SJCRH30 (cell line): Measurements from ENCODE around the gene CACNA1G. TPM values are rescaled to one million over a fixed set of nuclear protein-coding genes. Genes with fewer than 3 reads are reported as not detected.

ENCODE experiments used
- DNase-seq, 2 experiments: peaks; one replicate each; pipeline ENCODE4 v3.0.0-alpha.2; 2015 to 2020
- H3K27ac ChIP-seq: fragments of 250-450 bp; sonication (Bioruptor Pico); 2 replicates; pipeline ENCODE4 v1.5.1; 2020; ENCODE audit warnings: mild to moderate bottlenecking, moderate library complexity
- H3K27me3 ChIP-seq: fragments of 250-450 bp; sonication (Bioruptor Pico); 2 replicates; pipeline ENCODE4 v1.5.1; 2020; ENCODE audit warnings: mild to moderate bottlenecking, moderate library complexity
- H3K36me3 ChIP-seq: fragments of 250-450 bp; sonication (Bioruptor Pico); 2 replicates; pipeline ENCODE4 v1.5.1; 2020; ENCODE audit warnings: mild to moderate bottlenecking, moderate library complexity
- H3K4me1 ChIP-seq: fragments of 250-450 bp; sonication (Bioruptor Pico); 2 replicates; pipeline ENCODE4 v1.5.1; 2020; ENCODE audit warnings: mild to moderate bottlenecking, moderate library complexity
- H3K4me3 ChIP-seq: fragments of 250-450 bp; sonication (Bioruptor Pico); 2 replicates; pipeline ENCODE4 v1.5.1; 2020; ENCODE audit warnings: mild to moderate bottlenecking, moderate library complexity
- H3K9me3 ChIP-seq: fragments of 250-450 bp; sonication (Bioruptor Pico); replicated peaks from 2 replicates; pipeline ENCODE4 v1.5.1; 2020; ENCODE audit warnings: mild to moderate bottlenecking, moderate library complexity
- total RNA-seq: library from RNA; depleted of rRNA; stranded (reverse); fragments of >200 nt; shearing (Covaris generic); gene quantifications from 2 replicates; pipeline ENCODE4 v1.2.3, GENCODE V29; 2014

Gene CACNA1G
- total RNA-seq, 1 experiment from 2014 or later = 4.2 TPM

DNA sequence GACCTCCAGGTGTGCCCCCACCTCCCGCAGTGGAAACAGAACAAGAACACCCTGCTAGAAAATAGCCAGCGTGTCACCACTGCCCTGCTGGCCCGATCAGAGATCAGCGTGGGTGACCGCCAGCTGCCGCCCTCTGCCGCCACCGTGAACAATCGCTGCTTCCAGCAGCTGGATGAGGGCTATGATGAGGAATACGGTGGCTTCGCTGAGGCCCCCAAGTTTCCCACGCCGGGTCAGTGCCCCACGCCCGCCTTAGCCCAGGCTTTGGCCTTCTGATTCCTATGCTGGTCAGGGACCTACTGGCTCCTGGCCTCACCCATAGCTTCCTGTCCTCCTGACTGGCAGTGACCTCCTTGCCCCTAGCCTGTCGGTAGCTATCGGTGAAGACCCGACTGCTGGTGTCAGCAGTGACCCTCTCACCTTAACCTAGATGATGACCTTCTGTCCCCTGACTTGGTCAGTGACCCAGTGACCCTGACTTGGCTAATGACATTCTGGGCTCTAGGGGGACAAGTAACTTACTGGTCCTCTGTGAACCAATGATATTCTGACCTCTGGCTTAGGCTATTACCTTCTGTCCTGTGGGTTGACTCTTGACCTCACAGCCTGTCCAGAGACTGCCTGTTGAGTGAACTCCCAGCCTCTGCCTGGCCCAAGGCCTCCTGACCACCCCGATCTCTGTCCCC is 11.1 kb upstream of the CACNA1G start:
- H3K4me1 ChIP-seq = peaks cover 8% of the 10 kb centered on the region
- peak overlapping the region; percentile 37 for H3K27ac ChIP-seq
- H3K36me3 ChIP-seq = no peaks in the 10 kb centered on the region
- H3K9me3 ChIP-seq = no peaks in the 10 kb centered on the region
- H3K4me3 ChIP-seq = no peak overlapping the region
- DNase-seq = no peak
- no peaks in the 10 kb centered on the region for H3K27me3 ChIP-seq

DNA sequence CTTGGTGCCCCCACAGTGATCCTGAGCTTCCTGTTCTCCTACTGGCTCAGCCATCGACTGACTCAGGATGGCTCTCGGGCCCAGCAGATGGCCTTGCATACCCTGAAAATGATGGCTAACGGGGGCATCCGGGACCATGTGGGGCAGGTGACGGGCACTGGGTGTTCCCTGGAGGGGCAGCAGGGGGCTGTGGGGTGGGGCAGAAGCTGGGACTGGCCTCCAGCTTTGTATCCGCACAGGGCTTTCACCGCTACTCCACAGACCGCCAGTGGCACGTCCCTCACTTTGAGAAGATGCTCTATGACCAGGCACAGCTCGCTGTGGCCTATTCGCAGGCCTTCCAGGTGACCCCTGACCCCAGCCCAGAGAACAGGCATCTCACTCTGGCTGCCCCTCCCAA is 10.5 kb upstream of the CACNA1G start:
- no peaks in the 10 kb centered on the region for H3K36me3 ChIP-seq
- H3K9me3 ChIP-seq = no peaks in the 10 kb centered on the region
- no peak for DNase-seq
- H3K27ac ChIP-seq = no peak overlapping the region
- no peaks in the 10 kb centered on the region for H3K27me3 ChIP-seq
- H3K4me1 ChIP-seq = peaks cover 8% of the 10 kb centered on the region
- no peak overlapping the region for H3K4me3 ChIP-seq

DNA sequence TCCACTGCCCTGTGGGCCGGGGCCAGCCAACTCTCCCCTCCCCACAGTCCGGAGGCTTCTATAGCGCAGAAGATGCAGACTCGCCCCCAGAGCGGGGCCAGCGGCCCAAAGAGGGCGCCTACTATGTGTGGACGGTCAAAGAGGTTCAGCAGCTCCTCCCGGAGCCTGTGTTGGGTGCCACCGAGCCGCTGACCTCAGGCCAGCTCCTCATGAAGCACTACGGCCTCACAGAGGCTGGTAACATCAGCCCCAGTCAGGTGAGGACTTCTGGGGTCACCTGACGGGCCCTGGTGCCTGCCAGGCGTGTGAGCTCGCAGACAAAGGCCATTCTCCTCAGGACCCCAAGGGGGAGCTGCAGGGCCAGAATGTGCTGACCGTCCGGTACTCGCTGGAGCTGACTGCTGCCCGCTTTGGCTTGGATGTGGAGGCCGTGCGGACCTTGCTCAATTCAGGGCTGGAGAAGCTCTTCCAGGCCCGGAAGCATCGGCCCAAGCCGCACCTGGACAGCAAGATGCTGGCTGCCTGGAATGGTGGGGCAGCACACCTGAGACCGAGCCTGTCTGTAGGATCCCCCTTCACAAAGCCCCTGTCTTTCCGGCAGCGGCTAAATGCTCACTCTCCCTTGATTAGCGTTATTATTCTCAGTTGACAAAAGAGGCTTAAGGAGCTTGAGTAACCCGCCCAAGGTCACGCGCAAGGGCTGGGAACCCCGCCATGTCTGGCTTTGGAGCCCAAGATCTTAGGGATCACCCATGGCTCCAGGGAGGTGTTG is 9.7 kb upstream of the CACNA1G start:
- Histone ChIP-seq H3K4me3 (no peak overlapping the region), H3K27ac (no peak overlapping the region), H3K36me3 (no peaks in the 10 kb centered on the region), H3K9me3 (no peaks in the 10 kb centered on the region), H3K27me3 (no peaks in the 10 kb centered on the region), H3K4me1 (peaks cover 8% of the 10 kb centered on the region)
- peak; percentile 67 to 78 for DNase-seq

DNA sequence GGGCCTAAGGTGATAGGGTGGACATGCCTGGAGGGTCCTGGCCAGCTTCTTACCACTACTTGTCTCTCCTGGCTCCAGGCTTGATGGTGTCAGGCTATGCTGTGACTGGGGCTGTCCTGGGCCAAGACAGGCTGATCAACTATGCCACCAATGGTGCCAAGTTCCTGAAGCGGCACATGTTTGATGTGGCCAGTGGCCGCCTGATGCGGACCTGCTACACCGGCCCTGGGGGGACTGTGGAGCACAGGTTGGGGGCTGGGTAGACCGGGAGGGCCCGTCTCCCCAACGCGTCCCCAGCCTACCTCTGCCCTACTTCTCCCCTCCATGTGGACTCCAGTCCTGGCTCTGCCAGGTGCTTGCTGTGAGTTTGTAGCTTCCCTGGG is 9.1 kb upstream of the CACNA1G start:
- no peak for DNase-seq
- H3K4me1 ChIP-seq = peaks cover 8% of the 10 kb centered on the region
- H3K36me3 ChIP-seq = no peaks in the 10 kb centered on the region
- H3K27me3 ChIP-seq = no peaks in the 10 kb centered on the region
- no peak overlapping the region for H3K27ac ChIP-seq
- H3K9me3 ChIP-seq = no peaks in the 10 kb centered on the region
- H3K4me3 ChIP-seq = no peak overlapping the region

DNA sequence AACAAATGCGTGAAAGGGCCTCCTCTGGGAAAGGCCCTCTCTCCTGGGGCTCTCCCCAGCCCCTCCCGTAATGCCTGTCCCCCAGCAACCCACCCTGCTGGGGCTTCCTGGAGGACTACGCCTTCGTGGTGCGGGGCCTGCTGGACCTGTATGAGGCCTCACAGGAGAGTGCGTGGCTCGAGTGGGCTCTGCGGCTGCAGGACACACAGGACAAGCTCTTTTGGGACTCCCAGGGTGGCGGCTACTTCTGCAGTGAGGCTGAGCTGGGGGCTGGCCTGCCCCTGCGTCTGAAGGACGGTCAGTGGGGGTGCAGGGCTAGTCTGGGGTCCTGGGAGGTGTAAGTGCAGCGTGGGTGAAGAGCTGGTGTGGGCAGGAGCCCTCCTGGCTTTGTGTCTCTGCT is 8.6 kb upstream of the CACNA1G start:
- Histone ChIP-seq H3K9me3 (no peaks in the 10 kb centered on the region), H3K4me3 (no peak overlapping the region), H3K36me3 (no peaks in the 10 kb centered on the region), H3K27me3 (no peaks in the 10 kb centered on the region), H3K4me1 (peaks cover 13% of the 10 kb centered on the region), H3K27ac (no peak overlapping the region)
- DNase-seq = no peak

DNA sequence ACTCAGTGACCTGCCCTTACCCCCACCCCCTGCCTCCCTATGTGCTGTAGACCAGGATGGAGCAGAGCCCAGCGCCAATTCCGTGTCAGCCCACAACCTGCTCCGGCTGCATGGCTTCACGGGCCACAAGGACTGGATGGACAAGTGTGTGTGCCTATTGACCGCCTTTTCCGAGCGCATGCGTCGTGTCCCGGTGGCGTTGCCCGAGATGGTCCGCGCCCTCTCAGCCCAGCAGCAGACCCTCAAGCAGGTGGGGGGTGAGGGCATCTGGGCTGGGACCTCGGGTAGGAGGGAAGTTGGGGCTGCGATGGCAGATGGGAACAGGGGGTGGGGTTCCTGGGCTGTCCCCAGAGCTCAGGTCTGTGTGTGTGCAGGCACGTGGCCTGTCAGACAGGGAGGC is 6.3 kb upstream of the CACNA1G start:
- Histone ChIP-seq H3K4me1 (peaks cover 5% of the 10 kb centered on the region), H3K27me3 (no peaks in the 10 kb centered on the region), H3K4me3 (no peak overlapping the region), H3K27ac (no peak overlapping the region), H3K36me3 (no peaks in the 10 kb centered on the region), H3K9me3 (no peaks in the 10 kb centered on the region)
- no peak for DNase-seq

DNA sequence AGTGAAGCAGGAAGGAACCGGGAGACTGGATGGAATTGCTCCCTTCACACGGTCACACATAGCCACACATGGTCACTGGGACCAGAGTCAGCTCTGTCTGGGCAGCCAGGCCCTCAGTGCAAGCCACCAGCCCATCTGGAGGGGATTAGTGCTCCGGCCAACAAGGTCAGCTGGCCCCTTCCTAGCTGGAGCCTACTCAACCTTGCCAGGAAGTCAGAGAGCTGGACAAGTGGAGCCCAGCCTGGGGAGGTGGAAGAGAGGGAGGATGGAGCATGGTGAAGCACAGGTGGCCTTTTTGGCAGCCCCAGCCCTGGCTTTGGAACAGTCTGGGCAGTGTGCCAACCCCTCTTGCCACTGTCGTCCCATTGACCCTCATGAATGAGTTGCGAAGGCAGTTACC is 3.7 kb upstream of the CACNA1G start:
- Histone ChIP-seq H3K27ac (no peak overlapping the region), H3K4me1 (peaks cover 5% of the 10 kb centered on the region), H3K4me3 (no peak overlapping the region), H3K36me3 (no peaks in the 10 kb centered on the region), H3K27me3 (no peaks in the 10 kb centered on the region), H3K9me3 (no peaks in the 10 kb centered on the region)
- peak; percentile 56 to 73 for DNase-seq

DNA sequence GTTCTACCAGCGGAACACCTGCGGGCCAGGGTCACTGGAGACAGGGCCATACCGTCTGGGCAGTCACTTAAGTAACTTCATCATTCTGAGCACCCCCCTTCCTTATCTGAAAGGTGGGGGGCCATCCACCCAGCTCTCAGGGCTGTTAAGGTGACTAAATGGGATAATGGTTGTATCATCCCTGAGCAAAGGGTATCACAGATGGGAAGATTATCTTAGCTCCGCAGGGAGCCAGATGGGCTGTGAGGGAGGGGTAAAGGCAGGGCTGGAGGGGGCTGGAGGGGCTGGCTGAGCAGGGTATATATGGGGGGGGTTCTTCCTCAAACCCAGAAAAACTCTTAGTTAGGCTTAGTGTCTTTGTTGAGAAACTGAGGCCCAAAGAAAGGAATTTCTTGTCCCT is 2.9 kb upstream of the CACNA1G start:
- Histone ChIP-seq H3K36me3 (no peaks in the 10 kb centered on the region), H3K27me3 (no peaks in the 10 kb centered on the region), H3K4me1 (peaks cover 5% of the 10 kb centered on the region), H3K4me3 (no peak overlapping the region), H3K9me3 (no peaks in the 10 kb centered on the region), H3K27ac (no peak overlapping the region)
- DNase-seq = no peak

DNA sequence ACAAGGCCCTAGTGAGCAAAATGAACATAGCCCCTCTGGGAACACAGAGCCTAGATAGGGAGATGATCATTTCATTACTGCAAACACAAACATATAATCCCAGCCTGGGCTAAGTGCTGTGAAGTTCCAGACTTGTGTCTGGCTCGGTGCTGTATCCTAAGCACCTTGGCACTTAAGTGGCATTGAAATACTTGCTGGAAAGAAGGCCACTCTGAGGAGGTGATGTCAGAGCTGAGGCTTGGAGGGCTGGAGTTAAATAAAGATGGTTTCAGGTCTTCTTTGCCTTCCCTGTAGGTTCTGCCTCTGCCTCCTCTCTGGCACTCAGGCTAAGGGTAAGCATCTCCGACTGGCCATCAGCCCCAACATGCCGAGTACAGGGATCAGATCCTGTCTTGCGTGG is 2.4 kb upstream of the CACNA1G start:
- H3K27me3 ChIP-seq = no peaks in the 10 kb centered on the region
- no peak overlapping the region for H3K27ac ChIP-seq
- no peak overlapping the region for H3K4me3 ChIP-seq
- DNase-seq = no peak
- no peaks in the 10 kb centered on the region for H3K36me3 ChIP-seq
- no peaks in the 10 kb centered on the region for H3K9me3 ChIP-seq
- H3K4me1 ChIP-seq = peaks cover 5% of the 10 kb centered on the region

DNA sequence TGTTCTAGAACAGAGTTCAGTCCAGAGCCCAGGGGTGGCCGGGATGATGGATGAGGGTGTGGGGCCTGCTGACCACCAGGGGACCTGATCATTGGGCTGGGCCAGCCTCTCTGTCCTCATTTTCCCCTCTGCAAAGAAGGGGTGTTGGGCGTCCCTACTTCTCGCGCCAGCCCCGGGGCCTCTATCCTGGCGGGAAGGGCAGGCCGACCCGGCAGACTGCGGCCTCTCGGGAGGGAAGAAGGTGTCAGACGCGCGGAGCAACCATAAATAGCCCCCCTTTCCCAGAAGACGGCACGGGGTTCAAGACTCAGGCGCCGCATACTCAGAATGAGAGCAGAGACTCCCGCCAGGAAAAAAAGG is 2.0 kb upstream of the CACNA1G start:
- Histone ChIP-seq H3K27ac (no peak overlapping the region), H3K36me3 (no peaks in the 10 kb centered on the region), H3K4me3 (no peak overlapping the region), H3K27me3 (no peaks in the 10 kb centered on the region), H3K9me3 (no peaks in the 10 kb centered on the region), H3K4me1 (peaks cover 5% of the 10 kb centered on the region)
- no peak for DNase-seq

DNA sequence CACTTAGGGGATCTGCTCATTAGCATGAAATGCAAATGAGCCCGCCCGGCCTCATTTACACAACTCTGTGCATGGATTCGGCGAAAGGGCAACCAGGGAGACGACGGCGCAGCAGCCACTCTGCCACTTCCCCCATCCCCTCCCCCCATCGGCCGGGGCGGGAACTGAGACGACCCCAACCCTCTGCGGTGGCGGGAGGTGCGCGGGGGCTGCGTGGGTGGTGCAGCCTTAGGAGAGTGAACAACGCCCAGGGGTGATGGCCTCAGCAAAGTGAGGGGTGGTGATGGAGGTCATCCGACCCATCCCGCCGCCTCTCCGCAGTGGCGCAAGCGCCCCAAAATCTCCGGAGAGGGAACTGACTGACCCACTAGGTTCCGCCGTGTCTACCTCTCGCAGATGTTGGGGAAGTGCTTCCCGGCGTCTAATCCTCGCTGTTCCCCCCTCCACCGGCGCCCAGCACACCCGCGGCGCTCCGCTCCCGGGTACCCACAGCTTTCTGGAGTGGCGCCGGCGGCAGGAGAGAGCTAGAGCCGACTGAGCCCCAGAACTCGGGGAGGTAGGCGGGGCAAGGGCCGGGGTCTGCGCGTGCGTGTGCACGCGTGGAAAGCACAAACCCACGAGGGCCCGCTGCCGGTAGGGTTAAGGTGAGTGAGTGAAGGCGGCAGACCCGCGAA is 1.4 kb upstream of the CACNA1G start:
- H3K36me3 ChIP-seq = no peaks in the 10 kb centered on the region

DNA sequence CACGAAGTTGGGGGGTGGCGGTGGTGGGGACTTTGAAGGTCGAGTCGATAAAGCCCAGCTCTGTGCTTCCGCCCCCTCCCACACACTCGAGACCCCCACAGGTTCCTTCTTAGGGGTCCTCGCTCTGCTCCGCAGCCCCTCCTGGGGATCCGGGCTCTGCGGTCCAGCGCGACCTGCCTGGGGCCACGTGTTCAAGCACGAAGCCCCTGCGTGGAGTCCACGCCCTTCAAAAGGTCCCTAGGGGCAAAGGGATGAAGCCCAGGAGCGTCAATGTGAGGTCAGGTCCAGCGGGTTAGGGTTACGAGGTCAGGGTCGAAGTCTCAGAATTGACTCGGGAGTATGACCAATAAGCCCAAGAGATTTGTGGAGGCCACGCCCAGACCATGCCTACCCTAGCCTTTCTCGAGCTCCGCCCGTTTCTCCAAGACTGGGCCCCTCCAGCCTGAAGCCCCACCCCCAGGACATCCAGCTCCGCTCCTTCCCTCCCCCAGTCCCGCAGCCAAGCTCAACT is 786 bp upstream of the CACNA1G start:
- Histone ChIP-seq H3K4me1 (peaks cover 7% of the 10 kb centered on the region), H3K36me3 (no peaks in the 10 kb centered on the region), H3K27ac (no peak overlapping the region), H3K4me3 (peak overlapping the region; percentile 67), H3K27me3 (no peaks in the 10 kb centered on the region), H3K9me3 (no peaks in the 10 kb centered on the region)
- DNase-seq = peak; percentile 60 to 70

More for the DNA sequence above, 1.4 kb upstream of the CACNA1G start:
- DNase-seq = no peak
- H3K27me3 ChIP-seq = no peaks in the 10 kb centered on the region
- no peaks in the 10 kb centered on the region for H3K9me3 ChIP-seq
- peaks cover 5% of the 10 kb centered on the region for H3K4me1 ChIP-seq
- no peak overlapping the region for H3K27ac ChIP-seq
- H3K4me3 ChIP-seq = no peak overlapping the region

DNA sequence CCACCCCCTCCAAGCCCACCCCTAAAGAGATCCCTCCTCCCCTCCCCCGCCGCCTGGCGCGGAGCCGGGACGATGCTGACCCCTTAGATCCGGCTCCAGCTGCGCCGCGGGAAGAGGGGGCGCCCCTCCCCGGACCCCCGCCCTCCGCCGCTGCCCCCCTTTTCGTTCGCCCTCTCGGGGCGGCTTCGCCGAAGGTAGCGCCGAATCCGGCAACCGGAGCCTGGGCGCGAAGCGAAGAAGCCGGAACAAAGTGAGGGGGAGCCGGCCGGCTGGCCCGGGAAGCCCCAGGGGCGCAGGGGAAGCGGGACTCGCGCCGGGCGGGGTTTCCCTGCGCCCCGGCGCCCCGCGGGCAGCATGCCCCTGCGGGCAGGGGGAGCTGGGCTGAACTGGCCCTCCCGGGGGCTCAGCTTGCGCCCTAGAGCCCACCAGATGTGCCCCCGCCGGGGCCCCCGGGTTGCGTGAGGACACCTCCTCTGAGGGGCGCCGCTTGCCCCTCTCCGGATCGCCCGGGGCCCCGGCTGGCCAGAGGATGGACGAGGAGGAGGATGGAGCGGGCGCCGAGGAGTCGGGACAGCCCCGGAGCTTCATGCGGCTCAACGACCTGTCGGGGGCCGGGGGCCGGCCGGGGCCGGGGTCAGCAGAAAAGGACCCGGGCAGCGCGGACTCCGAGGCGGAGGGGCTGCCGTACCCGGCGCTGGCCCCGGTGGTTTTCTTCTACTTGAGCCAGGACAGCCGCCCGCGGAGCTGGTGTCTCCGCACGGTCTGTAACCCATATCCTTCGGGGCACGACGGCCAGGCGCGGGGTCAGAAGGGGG is 623 bp downstream of the CACNA1G start:
- Histone ChIP-seq H3K36me3 (no peaks in the 10 kb centered on the region), H3K4me1 (peaks cover 7% of the 10 kb centered on the region), H3K4me3 (peak overlapping the region; percentile 67), H3K27ac (no peak overlapping the region), H3K27me3 (no peaks in the 10 kb centered on the region), H3K9me3 (no peaks in the 10 kb centered on the region)
- DNase-seq = no peak

DNA sequence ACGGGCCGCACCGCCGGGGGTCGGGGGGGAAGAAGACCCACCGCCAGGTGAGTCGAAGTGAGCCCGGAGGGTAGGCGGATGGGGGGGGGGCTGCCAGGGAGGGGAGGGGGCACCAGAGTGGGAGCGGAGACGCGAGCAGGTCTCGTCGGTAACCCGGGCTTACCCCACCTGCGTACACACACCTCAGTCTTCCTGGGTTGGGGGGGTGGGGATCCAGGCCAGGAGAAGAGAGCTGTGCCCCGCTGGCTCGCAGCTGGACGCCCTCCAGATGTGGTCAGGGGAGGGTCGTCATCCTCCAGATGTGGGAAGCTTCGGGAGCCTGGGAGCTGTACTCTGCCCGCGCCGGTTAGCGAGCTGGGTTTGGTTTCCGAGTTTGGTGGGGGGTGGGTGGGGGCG is 1.2 kb downstream of the CACNA1G start:
- DNase-seq = no peak
- Histone ChIP-seq H3K4me3 (peak overlapping the region; percentile 67), H3K36me3 (no peaks in the 10 kb centered on the region), H3K4me1 (peaks cover 3% of the 10 kb centered on the region), H3K9me3 (no peaks in the 10 kb centered on the region), H3K27me3 (no peaks in the 10 kb centered on the region), H3K27ac (no peak overlapping the region)
